Chondrocyte (in vitro differentiated cells): ENCODE results near the gene LOXL4. TPM values are rescaled to one million over a fixed set of nuclear protein-coding genes. Genes with fewer than 3 reads are reported as not detected.

Source experiments
- DNase-seq: peaks from one replicate; pipeline ENCODE4 v3.0.0; 2021; ENCODE audit warnings: mixed read lengths, low spot score
- H3K27ac Mint-ChIP-seq: one replicate; pipeline ENCODE4 v1.8.0; 2021; ENCODE audit warnings: mild to moderate bottlenecking, moderate library complexity, mixed read lengths; ENCODE audit not compliant: unreplicated experiment
- H3K27me3 Mint-ChIP-seq: 2 replicates; pipeline ENCODE4 v1.8.0; 2021; ENCODE audit warnings: low read depth, mixed read lengths
- H3K36me3 Mint-ChIP-seq: 2 replicates; pipeline ENCODE4 v1.8.0; 2021; ENCODE audit warnings: low read depth, mixed read lengths
- H3K4me1 Mint-ChIP-seq: 2 replicates; pipeline ENCODE4 v1.8.0; 2021; ENCODE audit warnings: low read depth, mild to moderate bottlenecking, mixed read lengths
- H3K4me3 Mint-ChIP-seq: one replicate; pipeline ENCODE4 v1.8.0; 2021; ENCODE audit warnings: mild to moderate bottlenecking, moderate library complexity, mixed read lengths; ENCODE audit not compliant: unreplicated experiment
- H3K9me3 Mint-ChIP-seq: 2 replicates; pipeline ENCODE4 v1.8.0; 2021; ENCODE audit warnings: low read depth, mixed read lengths
- long read RNA-seq: library from polyadenylated mRNA; stranded (forward); transcript quantifications from one replicate; pipeline ENCODE4 v2.0.0, GENCODE V29; 2021
- total RNA-seq: library from RNA; stranded (reverse); gene quantifications from 3 replicates; pipeline ENCODE4 v1.2.1, GENCODE V29; 2021
- TF ChIP-seq, protein P1 (sequence below): fragments of 200-600 bp; sonication (generic); IDR thresholded peaks from 2 replicates; pipeline ENCODE4 v1.5.0; 2021; ENCODE audit warnings: antibody characterized with exemption, mild to moderate bottlenecking, moderate library complexity

LOXL4 gene
- total RNA-seq = 1.7 to 3.2 TPM (median 1.9 TPM) in 3 replicates
- long read RNA-seq, transcript LOXL4-201 (15 exons, 3,653 nt) = major isoform, 10 of 12 reads
- long read RNA-seq, partial matches to known transcripts = 1 of 12 reads
- long read RNA-seq, other reads (novel, unspliced or antisense) = 1 of 12 reads

DNA sequence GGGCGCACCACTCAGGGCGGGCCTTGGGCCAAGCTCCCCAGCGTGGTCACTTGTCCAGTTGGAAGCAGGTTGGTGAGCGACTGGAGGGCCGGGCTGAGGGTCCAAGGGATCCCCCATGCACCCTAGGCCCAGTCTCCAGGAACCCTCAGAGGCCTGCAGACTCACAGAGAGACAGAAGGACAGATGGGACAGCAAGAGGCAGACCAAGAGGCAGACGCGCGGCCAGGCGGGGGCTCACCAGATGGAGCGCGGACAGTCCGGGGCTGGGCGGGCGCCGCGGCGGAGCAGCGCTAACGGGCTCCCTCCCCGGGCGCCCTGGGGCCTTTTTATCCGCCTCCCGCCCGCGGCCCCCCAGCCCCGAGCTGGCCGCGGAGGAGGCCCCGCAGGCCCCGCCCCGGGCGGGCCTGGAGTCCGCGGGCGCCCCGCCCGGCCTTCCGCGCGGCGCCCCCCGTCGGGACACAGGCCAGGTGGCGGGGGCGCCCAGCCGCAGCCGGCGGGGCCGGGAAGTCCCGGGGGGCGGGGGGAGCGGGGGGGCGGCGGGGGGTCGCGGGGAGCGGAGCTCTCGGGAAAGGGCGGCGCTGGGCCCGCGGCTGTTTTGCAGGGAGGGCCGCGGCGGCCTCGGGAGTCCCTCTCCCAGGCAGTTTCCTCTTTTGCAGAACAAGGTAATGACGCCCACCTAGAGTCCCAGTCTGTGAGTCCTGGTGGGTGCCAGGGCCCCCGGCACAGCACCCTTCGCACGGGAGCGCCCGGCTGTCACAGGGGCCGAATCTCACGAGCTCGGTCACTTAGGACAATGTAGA is at the start of gene LOXL4:
TSS of gene LOXL4 (minus strand) at position 301 of the 800 bp plus-strand sequence. CDS start 5,175 bp downstream, outside the sequence.
- H3K9me3 Mint-ChIP-seq = no peaks in the 10 kb centered on the region
- TF ChIP-seq, protein P1, sequence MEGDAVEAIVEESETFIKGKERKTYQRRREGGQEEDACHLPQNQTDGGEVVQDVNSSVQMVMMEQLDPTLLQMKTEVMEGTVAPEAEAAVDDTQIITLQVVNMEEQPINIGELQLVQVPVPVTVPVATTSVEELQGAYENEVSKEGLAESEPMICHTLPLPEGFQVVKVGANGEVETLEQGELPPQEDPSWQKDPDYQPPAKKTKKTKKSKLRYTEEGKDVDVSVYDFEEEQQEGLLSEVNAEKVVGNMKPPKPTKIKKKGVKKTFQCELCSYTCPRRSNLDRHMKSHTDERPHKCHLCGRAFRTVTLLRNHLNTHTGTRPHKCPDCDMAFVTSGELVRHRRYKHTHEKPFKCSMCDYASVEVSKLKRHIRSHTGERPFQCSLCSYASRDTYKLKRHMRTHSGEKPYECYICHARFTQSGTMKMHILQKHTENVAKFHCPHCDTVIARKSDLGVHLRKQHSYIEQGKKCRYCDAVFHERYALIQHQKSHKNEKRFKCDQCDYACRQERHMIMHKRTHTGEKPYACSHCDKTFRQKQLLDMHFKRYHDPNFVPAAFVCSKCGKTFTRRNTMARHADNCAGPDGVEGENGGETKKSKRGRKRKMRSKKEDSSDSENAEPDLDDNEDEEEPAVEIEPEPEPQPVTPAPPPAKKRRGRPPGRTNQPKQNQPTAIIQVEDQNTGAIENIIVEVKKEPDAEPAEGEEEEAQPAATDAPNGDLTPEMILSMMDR = no peak
- H3K36me3 Mint-ChIP-seq = no peaks in the 10 kb centered on the region
- DNase-seq = no peak
- H3K27me3 Mint-ChIP-seq = peaks cover 6% of the 10 kb centered on the region
- H3K4me3 Mint-ChIP-seq = peak within 1 kb of the TSS; percentile 60
- H3K4me1 Mint-ChIP-seq = peaks cover 40% of the 10 kb centered on the region
- H3K27ac Mint-ChIP-seq = peak within 1 kb of the TSS; percentile 85

DNA sequence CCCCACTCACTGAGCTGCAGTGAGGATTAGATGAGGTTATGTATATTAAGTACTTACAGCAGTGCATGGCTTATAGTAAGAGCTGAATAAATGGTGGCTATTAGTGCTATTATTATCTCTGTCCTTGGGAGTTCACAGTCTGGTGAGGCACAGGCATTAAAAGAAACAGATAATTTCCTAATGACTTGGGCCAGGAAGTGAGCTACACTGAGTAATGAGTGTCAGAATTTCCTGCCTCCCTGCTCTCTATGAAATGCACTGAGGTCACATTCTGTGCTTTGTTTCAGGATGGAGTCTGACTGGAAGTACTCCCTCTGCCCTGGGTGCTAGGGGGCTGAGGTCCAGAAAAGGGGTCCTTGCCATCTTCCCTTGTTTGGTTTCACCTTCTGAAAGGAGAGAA is 48.7 kb upstream of the LOXL4 start:
- Mint-ChIP-seq H3K27me3 (no peaks in the 10 kb centered on the region), H3K4me3 (no peak overlapping the region), H3K27ac (no peak overlapping the region), H3K36me3 (no peaks in the 10 kb centered on the region), H3K4me1 (peaks cover 13% of the 10 kb centered on the region), H3K9me3 (no peaks in the 10 kb centered on the region)
- TF ChIP-seq, protein P1 = no peak
- no peak for DNase-seq

DNA sequence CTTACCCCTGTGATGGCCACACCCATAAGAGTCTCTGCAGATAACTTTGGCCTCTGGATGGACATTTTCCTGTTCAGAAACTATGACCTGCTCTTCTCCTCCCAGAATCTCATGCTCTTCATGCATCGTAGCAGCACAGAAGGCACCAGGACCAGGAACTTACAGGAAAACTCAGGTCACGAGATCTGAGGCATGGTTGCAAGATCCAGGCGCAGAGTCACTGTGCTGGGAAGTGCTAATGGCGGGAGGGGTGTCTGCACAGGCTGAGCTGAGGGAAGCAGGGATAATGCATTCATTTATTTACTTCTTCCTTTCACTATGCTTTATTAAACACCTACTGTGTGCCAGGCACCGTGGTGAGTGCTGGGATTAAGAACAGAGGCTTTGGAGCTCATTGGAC is 48.2 kb upstream of the LOXL4 start:
- H3K36me3 Mint-ChIP-seq = no peaks in the 10 kb centered on the region
- H3K4me3 Mint-ChIP-seq = no peak overlapping the region
- H3K27ac Mint-ChIP-seq = no peak overlapping the region

DNA sequence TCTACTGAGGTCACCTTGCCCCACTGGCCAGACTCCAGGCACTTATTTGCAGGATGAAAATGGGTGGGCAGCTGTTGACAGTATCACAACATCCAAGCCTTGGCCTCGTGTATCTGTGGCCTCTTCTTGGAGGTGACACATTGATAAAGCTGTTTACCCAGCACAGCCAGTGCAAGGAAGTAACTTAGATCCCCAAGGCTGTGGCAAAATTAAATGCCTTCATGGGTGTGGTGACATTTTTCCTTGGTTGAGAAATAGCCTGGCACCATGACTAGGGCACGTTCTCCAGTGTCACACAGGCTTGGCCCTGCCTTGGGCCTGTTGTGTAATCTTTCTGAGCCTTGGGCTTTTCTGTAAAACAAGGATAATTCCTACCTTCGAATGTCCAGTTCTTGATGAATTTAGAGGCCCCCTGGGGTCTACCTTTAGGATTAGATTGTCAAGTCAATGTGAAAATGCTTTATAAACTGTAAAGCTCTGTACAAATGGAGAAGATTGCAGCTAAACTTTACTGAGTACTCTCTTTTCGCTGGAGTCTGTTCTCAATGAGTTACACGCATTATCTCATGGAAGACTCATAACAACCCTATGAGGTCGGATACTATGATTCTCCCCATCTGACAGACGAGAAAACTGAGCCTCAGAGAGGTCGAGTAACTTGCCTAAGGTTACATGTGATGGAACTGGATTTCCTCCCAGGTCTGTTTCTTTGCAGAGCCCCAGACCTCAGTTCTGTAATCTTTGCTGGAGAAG is 46.7 kb upstream of the LOXL4 start:
- no peak overlapping the region for H3K4me3 Mint-ChIP-seq
- DNase-seq = no peak
- no peaks in the 10 kb centered on the region for H3K27me3 Mint-ChIP-seq
- no peaks in the 10 kb centered on the region for H3K36me3 Mint-ChIP-seq
- TF ChIP-seq, protein P1 = no peak
- no peak overlapping the region for H3K27ac Mint-ChIP-seq
- no peaks in the 10 kb centered on the region for H3K9me3 Mint-ChIP-seq
- peaks cover 16% of the 10 kb centered on the region for H3K4me1 Mint-ChIP-seq

More for the DNA sequence above, 48.2 kb upstream of the LOXL4 start:
- Mint-ChIP-seq H3K4me1 (peaks cover 13% of the 10 kb centered on the region), H3K9me3 (no peaks in the 10 kb centered on the region), H3K27me3 (no peaks in the 10 kb centered on the region)
- no peak for DNase-seq
- TF ChIP-seq, protein P1 = no peak

DNA sequence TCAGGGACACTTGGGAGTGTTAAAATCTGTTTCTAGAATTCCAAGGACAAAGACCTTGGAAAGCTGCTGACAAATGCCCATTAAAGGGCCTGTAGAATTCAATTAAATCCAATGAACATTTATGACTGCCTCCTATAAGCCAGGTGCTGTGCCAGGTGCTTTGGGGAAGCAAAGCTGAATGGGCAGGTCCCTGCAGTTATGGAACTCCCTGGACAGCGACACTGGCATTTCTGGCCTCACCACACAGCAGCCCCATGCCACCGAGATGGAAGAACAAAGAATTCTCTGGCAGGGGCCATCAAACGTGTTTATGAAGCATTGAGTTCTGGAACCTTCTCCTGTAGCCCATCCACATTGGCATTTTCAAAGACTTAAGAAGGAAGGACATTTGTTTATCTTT is 45.6 kb upstream of the LOXL4 start:
- H3K36me3 Mint-ChIP-seq = no peaks in the 10 kb centered on the region
- H3K4me1 Mint-ChIP-seq = peaks cover 23% of the 10 kb centered on the region
- no peak for DNase-seq
- no peaks in the 10 kb centered on the region for H3K9me3 Mint-ChIP-seq
- H3K27me3 Mint-ChIP-seq = peaks cover 2% of the 10 kb centered on the region
- no peak overlapping the region for H3K27ac Mint-ChIP-seq
- H3K4me3 Mint-ChIP-seq = no peak overlapping the region
- TF ChIP-seq, protein P1 = no peak
